ENCODE data around the gene SERPINA7. TPM values are rescaled to one million over a fixed set of nuclear protein-coding genes. Genes with fewer than 3 reads are reported as not detected.

Gene SERPINA7, protein sequence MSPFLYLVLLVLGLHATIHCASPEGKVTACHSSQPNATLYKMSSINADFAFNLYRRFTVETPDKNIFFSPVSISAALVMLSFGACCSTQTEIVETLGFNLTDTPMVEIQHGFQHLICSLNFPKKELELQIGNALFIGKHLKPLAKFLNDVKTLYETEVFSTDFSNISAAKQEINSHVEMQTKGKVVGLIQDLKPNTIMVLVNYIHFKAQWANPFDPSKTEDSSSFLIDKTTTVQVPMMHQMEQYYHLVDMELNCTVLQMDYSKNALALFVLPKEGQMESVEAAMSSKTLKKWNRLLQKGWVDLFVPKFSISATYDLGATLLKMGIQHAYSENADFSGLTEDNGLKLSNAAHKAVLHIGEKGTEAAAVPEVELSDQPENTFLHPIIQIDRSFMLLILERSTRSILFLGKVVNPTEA
- not detected in 2 replicates for total RNA-seq (2014; rRNA removed; shearing (Covaris generic))

DNA sequence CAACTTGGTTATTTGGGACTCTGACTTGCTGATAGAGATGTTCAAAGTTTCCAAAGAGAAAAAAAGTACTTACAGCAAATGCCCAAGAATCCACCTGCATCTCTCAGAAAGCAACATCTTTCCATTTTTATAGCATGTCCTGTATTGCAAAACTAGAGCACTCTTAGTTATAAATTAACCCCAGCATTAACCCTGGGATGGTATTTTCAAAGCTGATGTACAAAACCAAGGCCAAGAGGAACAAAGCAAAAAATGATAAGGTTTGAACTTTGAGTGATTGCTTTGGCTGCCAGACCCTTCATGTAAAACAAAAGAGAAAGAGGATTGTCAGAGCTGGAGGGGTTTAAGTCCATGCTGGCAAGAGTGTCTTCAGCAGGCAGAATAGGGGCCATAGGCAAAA lies at the start of gene SERPINA7:
Gene SERPINA7, minus strand, starts transcription at position 103 of the 400 bp plus-strand sequence. CDS start 1,669 bp downstream, outside the sequence.

Other genes with a start within 250 kb of the SERPINA7 start
- not detected in 2 replicates for gene NRK, start 216.2 kb downstream of the SERPINA7 start, total RNA-seq (2014; rRNA removed; shearing (Covaris generic))
- not detected in 2 replicates for gene PWWP3B, start 129.6 kb upstream of the SERPINA7 start, total RNA-seq (2014; rRNA removed; shearing (Covaris generic))